ENCODE measurements around the gene RAD51B. TPM values are rescaled to one million over a fixed set of nuclear protein-coding genes. Genes with fewer than 3 reads are reported as not detected.

The RAD51B gene
- total RNA-seq, 1 experiment from 2014 or later, result 8.5 TPM

DNA sequence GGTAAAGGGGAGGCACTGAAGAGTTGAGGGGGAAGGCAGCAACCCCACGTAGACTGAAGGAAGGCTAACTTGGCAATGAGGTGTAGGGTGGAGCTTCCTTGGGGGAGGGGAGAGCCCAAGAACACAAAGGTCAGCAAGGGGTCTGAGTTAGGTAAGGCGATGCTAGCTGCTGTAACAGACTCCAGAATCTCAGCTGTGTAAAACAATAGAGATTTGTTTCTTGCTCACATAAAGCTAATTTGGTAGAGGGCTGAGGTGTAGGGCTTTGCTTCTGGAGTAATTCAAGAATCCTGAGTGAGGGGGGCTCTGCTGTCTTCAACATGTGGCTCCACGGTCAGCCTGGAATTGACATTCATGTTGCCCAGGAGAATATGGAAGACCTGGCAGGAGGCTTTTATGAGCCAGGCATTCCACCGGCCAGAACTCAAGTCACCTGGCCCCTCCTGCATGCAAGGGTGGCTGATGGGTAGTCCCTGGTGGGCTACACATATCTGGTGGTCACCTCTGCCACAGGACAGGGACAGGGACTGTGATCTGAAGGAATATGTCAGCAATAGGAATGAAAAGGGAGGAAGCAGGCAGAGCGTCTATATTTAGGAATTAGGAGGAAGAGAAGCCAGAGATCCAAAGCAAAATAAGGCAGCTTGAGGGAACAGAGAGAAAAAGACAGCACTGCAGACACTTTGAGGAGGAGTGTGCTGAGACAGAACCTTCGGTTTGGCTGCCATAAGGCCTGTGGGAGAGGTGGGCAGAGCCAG lies 819.6 kb downstream of the RAD51B start:
- in situ Hi-C loops (cut with HindIII; ENCODE audit: low pct_unique_long_range_greater_than_20kb, low sequenced_read_pairs), result no loop called here
- Histone ChIP-seq H3K4me3 (ENCODE audit: low read depth in 2 of 2, low read length in 2 of 2) (no peak overlapping the region), H3K27me3 (ENCODE audit: control insufficient read depth, insufficient read depth, low read length) (no peaks in the 10 kb centered on the region), H3K36me3 (ENCODE audit: control insufficient read depth, insufficient read depth, low read length) (no peaks in the 10 kb centered on the region), H3K4me1 (ENCODE audit: control insufficient read depth, insufficient read depth, low read length) (no peaks in the 10 kb centered on the region), H3K9me3 (ENCODE audit: control insufficient read depth, insufficient read depth, low read depth, low read length) (peaks cover 5% of the 10 kb centered on the region; the same call in 1 of the 2 replicates), H3K27ac (ENCODE audit: low read length) (no peak overlapping the region)
- intact Hi-C loops (cut with micrococcal nuclease; ENCODE audit: unreplicated experiment), result no loop called here
- DNase-seq (ENCODE audit: low read depth, low spot score) (no peak), ATAC-seq (no peak)
- CTCF ChIA-PET, result no interaction called here
- POLR2A ChIA-PET, result no interaction called here
- no TSS peak for BruUV-seq (replicated peaks)
- TF ChIP-seq CTCF (IDR thresholded peaks at IDR 0.05), result no peak
- TF ChIP-seq, protein P1, sequence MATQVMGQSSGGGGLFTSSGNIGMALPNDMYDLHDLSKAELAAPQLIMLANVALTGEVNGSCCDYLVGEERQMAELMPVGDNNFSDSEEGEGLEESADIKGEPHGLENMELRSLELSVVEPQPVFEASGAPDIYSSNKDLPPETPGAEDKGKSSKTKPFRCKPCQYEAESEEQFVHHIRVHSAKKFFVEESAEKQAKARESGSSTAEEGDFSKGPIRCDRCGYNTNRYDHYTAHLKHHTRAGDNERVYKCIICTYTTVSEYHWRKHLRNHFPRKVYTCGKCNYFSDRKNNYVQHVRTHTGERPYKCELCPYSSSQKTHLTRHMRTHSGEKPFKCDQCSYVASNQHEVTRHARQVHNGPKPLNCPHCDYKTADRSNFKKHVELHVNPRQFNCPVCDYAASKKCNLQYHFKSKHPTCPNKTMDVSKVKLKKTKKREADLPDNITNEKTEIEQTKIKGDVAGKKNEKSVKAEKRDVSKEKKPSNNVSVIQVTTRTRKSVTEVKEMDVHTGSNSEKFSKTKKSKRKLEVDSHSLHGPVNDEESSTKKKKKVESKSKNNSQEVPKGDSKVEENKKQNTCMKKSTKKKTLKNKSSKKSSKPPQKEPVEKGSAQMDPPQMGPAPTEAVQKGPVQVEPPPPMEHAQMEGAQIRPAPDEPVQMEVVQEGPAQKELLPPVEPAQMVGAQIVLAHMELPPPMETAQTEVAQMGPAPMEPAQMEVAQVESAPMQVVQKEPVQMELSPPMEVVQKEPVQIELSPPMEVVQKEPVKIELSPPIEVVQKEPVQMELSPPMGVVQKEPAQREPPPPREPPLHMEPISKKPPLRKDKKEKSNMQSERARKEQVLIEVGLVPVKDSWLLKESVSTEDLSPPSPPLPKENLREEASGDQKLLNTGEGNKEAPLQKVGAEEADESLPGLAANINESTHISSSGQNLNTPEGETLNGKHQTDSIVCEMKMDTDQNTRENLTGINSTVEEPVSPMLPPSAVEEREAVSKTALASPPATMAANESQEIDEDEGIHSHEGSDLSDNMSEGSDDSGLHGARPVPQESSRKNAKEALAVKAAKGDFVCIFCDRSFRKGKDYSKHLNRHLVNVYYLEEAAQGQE (IDR thresholded peaks at IDR 0.05; ENCODE audit: insufficient read depth in 1 of 2, low read depth in 2 of 2, low read length in 1 of 2), result no peak
- no peak for TF ChIP-seq SIN3A (IDR thresholded peaks at IDR 0.05; ENCODE audit: borderline replicate concordance, insufficient read depth, low read depth, low read length)

DNA sequence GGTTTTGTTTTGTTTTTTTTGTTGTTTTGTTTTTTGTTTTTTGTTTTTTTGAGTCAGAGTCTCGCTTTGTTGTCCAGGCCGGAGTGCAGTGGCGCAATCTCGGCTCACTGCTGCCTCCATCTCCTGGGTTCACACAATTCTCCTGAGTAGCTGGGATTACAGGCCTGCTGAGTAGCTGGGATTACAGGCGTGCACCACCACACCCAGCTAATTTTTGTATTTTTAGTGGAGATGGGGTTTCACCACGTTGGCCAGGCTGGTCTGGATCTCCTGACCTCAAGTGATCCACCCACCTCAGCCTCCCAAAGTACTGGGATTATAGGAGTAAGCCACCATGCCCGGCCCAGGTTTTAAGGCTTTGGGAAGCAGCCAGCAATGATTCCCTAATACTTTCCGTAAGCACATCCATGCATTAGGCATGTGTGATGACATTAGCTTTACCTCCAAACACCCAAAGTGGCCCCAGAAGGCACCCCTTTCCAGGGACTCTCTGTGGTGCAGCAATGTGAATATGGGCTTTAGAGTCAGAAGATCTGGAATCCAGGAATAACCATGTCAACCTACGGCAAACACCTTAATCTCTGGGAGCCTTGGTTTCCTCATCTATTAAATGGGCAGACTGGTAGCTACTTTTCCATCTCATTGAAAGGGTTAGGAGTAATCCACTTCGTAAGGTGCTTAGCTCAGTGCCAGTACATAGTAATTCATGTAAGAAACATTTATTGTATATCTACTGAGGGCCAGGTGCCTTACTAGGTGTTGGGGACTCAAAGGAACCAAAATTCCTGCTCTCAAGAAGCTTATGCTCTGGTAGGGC lies 820.4 kb downstream of the RAD51B start:
- no peak for DNase-seq (ENCODE audit: low read depth, low spot score)
- Histone ChIP-seq H3K27ac (ENCODE audit: low read length) (no peak overlapping the region), H3K4me1 (ENCODE audit: control insufficient read depth, insufficient read depth, low read length) (no peaks in the 10 kb centered on the region), H3K9me3 (ENCODE audit: control insufficient read depth, insufficient read depth, low read depth, low read length) (peaks cover 5% of the 10 kb centered on the region; the same call in 1 of the 2 replicates), H3K27me3 (ENCODE audit: control insufficient read depth, insufficient read depth, low read length) (no peaks in the 10 kb centered on the region), H3K36me3 (ENCODE audit: control insufficient read depth, insufficient read depth, low read length) (no peaks in the 10 kb centered on the region), H3K4me3 (ENCODE audit: low read depth in 2 of 2, low read length in 2 of 2) (no peak overlapping the region)
- intact Hi-C loops (cut with micrococcal nuclease; ENCODE audit: unreplicated experiment), result no loop called here
- in situ Hi-C loops (cut with HindIII; ENCODE audit: low pct_unique_long_range_greater_than_20kb, low sequenced_read_pairs), result no loop called here
- CTCF ChIA-PET, result no interaction called here
- no TSS peak for BruUV-seq (replicated peaks)
- POLR2A ChIA-PET, result no interaction called here
- no peak for ATAC-seq
- TF ChIP-seq, protein P1 (IDR thresholded peaks at IDR 0.05; ENCODE audit: insufficient read depth in 1 of 2, low read depth in 2 of 2, low read length in 1 of 2), result no peak
- no peak for TF ChIP-seq TCF7L2 (IDR thresholded peaks at IDR 0.05; ENCODE audit: low read depth, low read length)
- no peak for TF ChIP-seq SIN3A (IDR thresholded peaks at IDR 0.05; ENCODE audit: borderline replicate concordance, insufficient read depth, low read depth, low read length)
- TF ChIP-seq POLR2AphosphoS5 (IDR thresholded peaks at IDR 0.05; ENCODE audit: low read depth, low read length), result no peak
- no peak for TF ChIP-seq CTCF (IDR thresholded peaks at IDR 0.05)
